H1 (cell line): ENCODE measurements around the gene CTNND2. TPM values are rescaled to one million over a fixed set of nuclear protein-coding genes. Genes with fewer than 3 reads are reported as not detected.

Source experiments
- CTCF ChIA-PET: fragments of 300-600 bp; sonication (Branson Sonifier 250); formaldehyde crosslinking; loops from one replicate; lab custom pipeline; 2021; ENCODE audit not compliant: partially characterized antibody; lab: Charles Lee
- POLR2A ChIA-PET: fragments of 300-600 bp; sonication (Branson Sonifier 250); formaldehyde crosslinking; loops from one replicate; lab custom pipeline; 2021; ENCODE audit warnings: inconsistent platforms; ENCODE audit not compliant: partially characterized antibody; lab: Charles Lee
- DNase-seq, 2 experiments: peaks; one replicate each; pipeline versions ENCODE4 v3.0.0 to v3.0.0-alpha.2; 2010 to 2022; ENCODE audit warnings: low spot score in 2 of 2, low read depth in 1 of 2, mixed read lengths in 1 of 2
- FAIRE-seq: peaks from 2 replicates; lab custom pipeline; 2011; peaks lifted over from hg19 to GRCh38; lab: Jason Lieb, UNC
- H2AFZ ChIP-seq: 2 replicates; pipeline ENCODE4 v1.8.1; 2012; ENCODE audit warnings: low read length, inconsistent platforms
- H2AK5ac ChIP-seq: 2 replicates; pipeline ENCODE4 v1.6.1; 2013; ENCODE audit warnings: low read depth, low read length
- H2BK120ac ChIP-seq: replicated peaks from 2 replicates; pipeline ENCODE3; 2013; ENCODE audit warnings: low read depth, low read length, inconsistent platforms
- H2BK12ac ChIP-seq: 2 replicates; pipeline ENCODE4 v1.6.1; 2013; ENCODE audit warnings: low read depth, low read length
- H2BK15ac ChIP-seq: 2 replicates; pipeline ENCODE4 v1.6.1; 2013; ENCODE audit warnings: low read length
- H2BK20ac ChIP-seq: 2 replicates; pipeline ENCODE4 v1.6.1; 2013; ENCODE audit warnings: low read length
- H2BK5ac ChIP-seq: 2 replicates; pipeline ENCODE4 v1.6.1; 2013; ENCODE audit warnings: low read depth, low read length
- H3K14ac ChIP-seq: 2 replicates; pipeline ENCODE4 v1.6.1; 2013; ENCODE audit warnings: inconsistent platforms; ENCODE audit not compliant: insufficient read length
- H3K18ac ChIP-seq: 2 replicates; pipeline ENCODE4 v1.6.1; 2013; ENCODE audit warnings: low read length; ENCODE audit errors: extremely low read depth
- H3K23ac ChIP-seq: 2 replicates; pipeline ENCODE4 v1.6.1; 2013; ENCODE audit warnings: inconsistent platforms; ENCODE audit not compliant: insufficient read length
- H3K23me2 ChIP-seq: 2 replicates; pipeline ENCODE4 v1.6.1; 2013; ENCODE audit warnings: low read depth, low read length
- H3K27ac ChIP-seq: 2 replicates; pipeline ENCODE4 v1.6.1; 2011; ENCODE audit warnings: low read depth, low read length, inconsistent platforms
- H3K27me3 ChIP-seq, 4 experiments: replicated peaks in 1 of 4; 1 replicate in 1 of 4; 2 replicates in 3 of 4; pipeline versions ENCODE4 v1.6.1 to v1.8.1; 2011 to 2013; ENCODE audit warnings: low read length in 3 of 4, mild to moderate bottlenecking in 3 of 4, inconsistent platforms in 2 of 4, mixed read lengths in 2 of 4, moderate library complexity in 1 of 4; ENCODE audit not compliant: control insufficient read depth in 3 of 4, insufficient read depth in 3 of 4; ENCODE audit errors: extremely low read depth in 1 of 4
- H3K36me3 ChIP-seq, 4 experiments: 2 replicates each; pipeline versions ENCODE4 v1.6.1 to v1.8.1; 2011 to 2013; ENCODE audit warnings: mild to moderate bottlenecking in 4 of 4, low read length in 3 of 4, moderate library complexity in 2 of 4, control low read depth in 1 of 4, inconsistent platforms in 1 of 4; ENCODE audit not compliant: insufficient read depth in 4 of 4, control insufficient read depth in 2 of 4
- H3K4ac ChIP-seq: replicated peaks from 2 replicates; pipeline ENCODE3; 2013; ENCODE audit warnings: low read length, low read depth, mixed read lengths, inconsistent platforms; ENCODE audit not compliant: insufficient read length
- H3K4me1 ChIP-seq, 4 experiments: replicated peaks in 1 of 4; 1 replicate in 1 of 4; 2 replicates in 3 of 4; pipeline versions ENCODE4 v1.6.1 to v1.8.1; 2011 to 2013; ENCODE audit warnings: low read length in 3 of 4, inconsistent platforms in 2 of 4, mixed read lengths in 1 of 4; ENCODE audit not compliant: insufficient read depth in 4 of 4, control insufficient read depth in 3 of 4
- H3K4me2 ChIP-seq, 2 experiments: 2 replicates each; pipeline versions ENCODE4 v1.6.1 to v1.8.1; 2011 to 2013; ENCODE audit warnings: low read depth in 2 of 2, low read length in 2 of 2, control low read depth in 1 of 2, inconsistent platforms in 1 of 2, mild to moderate bottlenecking in 1 of 2; ENCODE audit not compliant: insufficient read depth in 1 of 2
- H3K4me3 ChIP-seq, 4 experiments: fragments of 200-600, 300-600 bp in 1 of 4; sonication (generic), shearing (Covaris generic), sonication (Bioruptor Twin) in 1 of 4; 2 replicates each; pipeline versions ENCODE4 v1.5.1 to v1.8.1; 2011 to 2016; ENCODE audit warnings: low read length in 4 of 4, low read depth in 3 of 4, control low read depth in 2 of 4, inconsistent platforms in 2 of 4, mild to moderate bottlenecking in 2 of 4, mixed read lengths in 1 of 4, moderate library complexity in 1 of 4; ENCODE audit not compliant: insufficient read depth in 2 of 4; ENCODE audit errors: extremely low read depth in 1 of 4
- H3K56ac ChIP-seq: replicated peaks from 2 replicates; pipeline ENCODE3; 2013; ENCODE audit warnings: low read depth, mild to moderate bottlenecking, mixed read lengths, low read length, inconsistent platforms; ENCODE audit not compliant: insufficient read length
- H3K79me1 ChIP-seq: 2 replicates; pipeline ENCODE4 v1.6.1; 2013; ENCODE audit warnings: low read depth, low read length, control low read depth
- H3K79me2 ChIP-seq, 2 experiments: 2 replicates each; pipeline versions ENCODE4 v1.6.1 to v1.8.1; 2012 to 2013; ENCODE audit warnings: low read length in 2 of 2, mild to moderate bottlenecking in 2 of 2, inconsistent platforms in 1 of 2; ENCODE audit not compliant: insufficient read depth in 2 of 2, control insufficient read depth in 1 of 2
- H3K9ac ChIP-seq, 4 experiments: replicated peaks in 1 of 4; 1 replicate in 1 of 4; 2 replicates in 3 of 4; pipeline versions ENCODE4 v1.6.1 to v1.8.1; 2011 to 2013; ENCODE audit warnings: low read depth in 3 of 4, low read length in 3 of 4, control low read depth in 2 of 4, mild to moderate bottlenecking in 2 of 4, moderate library complexity in 2 of 4, inconsistent platforms in 1 of 4; ENCODE audit errors: extremely low read depth in 1 of 4
- H3K9me3 ChIP-seq, 2 experiments: 2 replicates each; pipeline versions ENCODE4 v1.6.1 to v1.8.1; 2012 to 2013; ENCODE audit warnings: mild to moderate bottlenecking in 2 of 2, moderate library complexity in 2 of 2, control low read depth in 1 of 2, inconsistent platforms in 1 of 2, low read depth in 1 of 2, low read length in 1 of 2, mixed read lengths in 1 of 2; ENCODE audit not compliant: insufficient read depth in 2 of 2
- H4K20me1 ChIP-seq, 2 experiments: replicated peaks in 1 of 2; 2 replicates each; pipeline versions ENCODE3 to v1.8.1; 2011 to 2013; ENCODE audit warnings: inconsistent platforms in 2 of 2, low read length in 2 of 2, mild to moderate bottlenecking in 1 of 2; ENCODE audit not compliant: insufficient read depth in 2 of 2, control insufficient read depth in 1 of 2
- H4K5ac ChIP-seq: 2 replicates; pipeline ENCODE4 v1.6.1; 2013; ENCODE audit warnings: low read length, low read depth, mixed read lengths, inconsistent platforms; ENCODE audit not compliant: insufficient read length
- H4K8ac ChIP-seq: 2 replicates; pipeline ENCODE4 v1.8.0; 2013; ENCODE audit warnings: mild to moderate bottlenecking, moderate library complexity, low read length, inconsistent platforms; ENCODE audit not compliant: insufficient read depth; ENCODE audit errors: extremely low read depth
- H4K91ac ChIP-seq: replicated peaks from 2 replicates; pipeline ENCODE3; 2013; ENCODE audit warnings: low read length, mixed read lengths, inconsistent platforms; ENCODE audit not compliant: insufficient read length
- BCL11A ChIP-seq, 2 experiments: IDR thresholded peaks; one replicate each; pipeline ENCODE4 v1.6.1; 2011; ENCODE audit warnings: low read depth in 2 of 2, low read length in 2 of 2, mild to moderate bottlenecking in 2 of 2
- E2F6 ChIP-seq: IDR thresholded peaks from 2 replicates; pipeline ENCODE4 v1.6.1; 2012; ENCODE audit warnings: inconsistent platforms
- EP300 ChIP-seq, 2 experiments: IDR thresholded peaks; 1 replicate in 1 of 2; 2 replicates in 1 of 2; pipeline ENCODE4 v1.6.1; 2011 to 2012; ENCODE audit warnings: low read depth in 2 of 2, low read length in 2 of 2, mild to moderate bottlenecking in 2 of 2, borderline replicate concordance in 1 of 2, inconsistent platforms in 1 of 2, moderate library complexity in 1 of 2
- KDM4A ChIP-seq: IDR thresholded peaks from one replicate; pipeline ENCODE4 v1.7.1; 2012; ENCODE audit warnings: low read depth, mild to moderate bottlenecking, moderate library complexity, low read length, inconsistent platforms; ENCODE audit not compliant: severe bottlenecking
- NRF1 ChIP-seq: IDR thresholded peaks from 2 replicates; pipeline ENCODE4 v1.6.1; 2011; ENCODE audit warnings: mild to moderate bottlenecking, low read depth, low read length, improper control_type of control experiment
- POU5F1 ChIP-seq: IDR thresholded peaks from 2 replicates; pipeline ENCODE4 v1.6.1; 2011; ENCODE audit warnings: low read depth, mild to moderate bottlenecking, low read length, moderate library complexity
- TEAD4 ChIP-seq: IDR thresholded peaks from 2 replicates; pipeline ENCODE4 v1.6.1; 2012; ENCODE audit warnings: low read depth, low read length, inconsistent platforms, mixed read lengths
- WGBS, 2 experiments: shearing (Covaris generic) in 1 of 2; methylation state at CpG; one replicate each; pipeline versions ENCODE4 v1.1.6 to v1.1.7; 2013 to 2015; ENCODE audit warnings: low lambda C conversion rate in 2 of 2, mixed read lengths in 2 of 2, inconsistent platforms in 1 of 2, low coverage in 1 of 2, missing lambda C conversion rate in 1 of 2; ENCODE audit not compliant: insufficient replicate concordance in 2 of 2, insufficient coverage in 1 of 2, insufficient read length in 1 of 2; ENCODE audit errors: extremely low coverage in 1 of 2, missing lambda C conversion rate in 1 of 2; 5-methylcytosine and 5-hydroxymethylcytosine counted together
- polyA plus RNA-seq, 7 experiments: library from polyadenylated mRNA; depleted of rRNA in 3 of 7; stranded (reverse) in 5 of 7; unstranded in 2 of 7; fragments of >200 nt in 5 of 7; fragments of 200-250 nt in 2 of 7; gene quantifications; 1 replicate in 5 of 7; 2 replicates in 1 of 7; 4 replicates in 1 of 7; pipeline versions ENCODE4 v1.2.1 to v1.2.3, GENCODE V29; 2011 to 2013; ENCODE audit warnings: missing spikeins in 2 of 7, mixed read lengths in 2 of 7
- total RNA-seq: library from RNA; stranded (reverse); fragmentation: NEBNext Ultra II Directional; extraction: Animal tissue kit (Norgen Biotek cat#: 25700); gene quantifications from 2 replicates; pipeline ENCODE4 v1.2.1, GENCODE V29; 2021

Gene CTNND2
- total and polyA plus RNA-seq, 2 of the 8 experiments (the other 6 are each of a cell fraction or from before 2014, with no cell fraction given) = 7.4 to 14.2 TPM

- ChIA-PET POLR2A (interaction anchor here (0.6 kb wide), 1 partner anchor 409 kb away, joined by 3 read pairs; no protein-coding TSS in a partner anchor), CTCF (interaction anchor here (0.8 to 2.6 kb wide), 2 partner anchors 10 to 285 kb away, joined by 3 to 12 read pairs; no protein-coding TSS in a partner anchor)
- H3K4me3 ChIP-seq = no peak overlapping the region
- 0 out of 7 replicates have a peak, but pooled peaks cover 0 to 2% (median 0%) of the 10 kb centered on the region in 4 experiments for H3K4me1 ChIP-seq
- H4K8ac ChIP-seq = no peak overlapping the region
- H3K14ac ChIP-seq = no peak overlapping the region
- no peak overlapping the region for H3K9ac ChIP-seq
- no peaks in the 10 kb centered on the region for H3K79me1 ChIP-seq
- TF ChIP-seq NRF1 (no peak), EP300 (IDR thresholded peaks at IDR 0.05; ENCODE audit: borderline replicate concordance in 1 of 2, low read depth in 2 of 2, low read length in 2 of 2) (no peak), TEAD4 (no peak), KDM4A (no peak), E2F6 (no peak), POU5F1 (no peak), BCL11A (IDR thresholded peaks at IDR 0.05; ENCODE audit: low read depth in 2 of 2, low read length in 2 of 2) (no peak)
- H2AK5ac ChIP-seq = no peak overlapping the region
- H2BK12ac ChIP-seq = no peak overlapping the region
- H3K27ac ChIP-seq = no peak overlapping the region
- H3K27me3 ChIP-seq = no peaks in the 10 kb centered on the region
- H3K36me3 ChIP-seq = no peaks in the 10 kb centered on the region
- H3K23me2 ChIP-seq = no peaks in the 10 kb centered on the region
- H2BK20ac ChIP-seq = no peak overlapping the region
- no peak overlapping the region for H2AFZ ChIP-seq
- H2BK5ac ChIP-seq = no peak overlapping the region
- H3K4ac ChIP-seq = no peak overlapping the region
- FAIRE-seq (no peak), DNase-seq (no peak)
- 92% methylated on average over 5 of the region's 5 CpGs; no CpG with 5 or more reads in 1 of the 2 experiments for WGBS, 2 experiments
- no peak overlapping the region for H3K18ac ChIP-seq
- no peak overlapping the region for H3K4me2 ChIP-seq
- H3K23ac ChIP-seq = no peak overlapping the region
- H3K79me2 ChIP-seq = no peaks in the 10 kb centered on the region
- no peak overlapping the region for H2BK15ac ChIP-seq
- no peak overlapping the region for H4K91ac ChIP-seq
- no peak overlapping the region for H3K56ac ChIP-seq
- H4K5ac ChIP-seq = no peak overlapping the region
- H4K20me1 ChIP-seq = no peaks in the 10 kb centered on the region
- H3K9me3 ChIP-seq = no peaks in the 10 kb centered on the region
- H2BK120ac ChIP-seq = no peak overlapping the region
Observed at GRCh38 chr5:11258001-11258400, 646.2 kb downstream of the CTNND2 start.
